Adrenal gland (tissue), 12 donors: Measurements from ENCODE around the gene SH2D4B. TPM values are rescaled to one million over a fixed set of nuclear protein-coding genes. Genes with fewer than 3 reads are reported as not detected.
A peak's percentile ranks its signal among the peaks of the same experiment; 100 is the strongest.

ENCODE experiments used
- DNase-seq, 7 donors: peaks; one replicate each; pipeline ENCODE4 v3.0.0-alpha.2; 2019 to 2020
- H3K27ac ChIP-seq, 5 donors: fragments of 200-600 bp; sonication (generic) in 4 of 5; 1 replicate in 3 of 5; 2 replicates in 2 of 5; pipeline versions ENCODE4 v1.5.1 to v1.8.0; 2016 to 2020; ENCODE audit warnings: mild to moderate bottlenecking in 1 of 5
- H3K27me3 ChIP-seq: fragments of 200-600 bp; 2 replicates; pipeline ENCODE4 v1.8.0; 2021
- H3K36me3 ChIP-seq, 2 donors: fragments of 200-600 bp; replicated peaks in 1 of 2; 1 replicate in 1 of 2; 2 replicates in 1 of 2; pipeline versions ENCODE4 v1.5.1 to v1.8.0; 2018 to 2022
- H3K4me1 ChIP-seq, 2 donors: fragments of 200-600 bp; replicated peaks in 1 of 2; 1 replicate in 1 of 2; 2 replicates in 1 of 2; pipeline versions ENCODE4 v1.5.1 to v1.8.0; 2018 to 2021
- H3K4me3 ChIP-seq, 4 donors: fragments of 200-600 bp; sonication (generic) in 3 of 4; one replicate each; pipeline ENCODE4 v1.5.1; 2016 to 2018
- H3K9me3 ChIP-seq, 3 donors: fragments of 200-600 bp; sonication (generic) in 1 of 3; replicated peaks in 1 of 3; 1 replicate in 2 of 3; 2 replicates in 1 of 3; pipeline versions ENCODE4 v1.5.1 to v1.8.0; 2016 to 2021
- CTCF ChIP-seq, 6 experiments: fragments of 450-650 bp in 4 of 6; fragments of 200-600 bp in 2 of 6; sonication (generic) in 1 of 6; IDR thresholded peaks; 1 replicate in 5 of 6; 2 replicates in 1 of 6; pipeline versions ENCODE4 v1.5.1 to v1.8.0; 2016 to 2021; ENCODE audit warnings: antibody characterized with exemption in 6 of 6, mild to moderate bottlenecking in 2 of 6, moderate library complexity in 1 of 6
- POLR2A ChIP-seq, 2 donors: fragments of 450-650 bp; IDR thresholded peaks; one replicate each; pipeline ENCODE4 v1.6.1; 2017; ENCODE audit warnings: antibody characterized with exemption in 2 of 2, mild to moderate bottlenecking in 2 of 2, moderate library complexity in 1 of 2
- WGBS, 4 donors: extraction: QIAGEN DNeasy Blood & Tissue Kit in 2 of 4; methylation state at CpG; one replicate each; pipeline versions ENCODE4 v1.1.5 to v1.1.7; 2013 to 2017; 5-methylcytosine and 5-hydroxymethylcytosine counted together
- intact Hi-C, 2 donors: fragments of 100-400 bp; cut with DNase I; formaldehyde crosslinking; loops; one replicate each; pipeline versions ENCODE4 v1.14.1 to v1.15.0; 2022 to 2023
- polyA plus RNA-seq, 3 donors: library from polyadenylated mRNA; stranded (reverse); fragments of 200-250 nt in 2 of 3; fragments of 350-450 nt in 1 of 3; fragmentation: Illumina TruSeq in 1 of 3; extraction: RNeasy Lipid Tissue Mini Kit (QIAGEN cat#74804) in 1 of 3; gene quantifications; one replicate each; pipeline ENCODE4 v1.2.3, GENCODE V29; 2013 to 2014
- total RNA-seq, 9 donors: library from RNA; depleted of rRNA in 4 of 9; stranded (reverse); fragments of >200 nt in 4 of 9; fragments of 120-200 nt in 1 of 9; fragmentation: NEBNext Ultra II Directional in 1 of 9; extraction: Animal tissue kit (Norgen Biotek cat#: 25700) in 1 of 9; gene quantifications; one replicate each; pipeline versions ENCODE4 v1.1.0 to v1.2.4, GENCODE V29; 2013 to 2023
- donor health status: healthy with polysubstance abuse.
- donor health status: Bipolar disorder and iron deficiency.
- donor health status: DM: yes; HTN: yes; CAD: no.
- donor health status: DM: no; HTN: no; CAD: no.
- donor health status: DM: no; HTN: no; CAD: no.
- donor health status: DM: yes; HTN: yes; CAD: no.

The SH2D4B gene
- total and polyA plus RNA-seq, 12 donors: 0.06 to 0.35 (median 0.07) TPM; not detected in 9

GRCh38 chr10:80545258-80545881 is 7.7 kb downstream of the SH2D4B start:
- Histone ChIP-seq H3K4me3 (no peak overlapping the region), H3K27ac (no peak overlapping the region), H3K27me3 (no peaks in the 10 kb centered on the region), H3K9me3 (no peaks in the 10 kb centered on the region), H3K4me1 (no peaks in the 10 kb centered on the region), H3K36me3 (no peaks in the 10 kb centered on the region)
- DNase-seq: no peak
- TF ChIP-seq POLR2A (IDR thresholded peaks at IDR 0.05) (no peak), CTCF (IDR thresholded peaks at IDR 0.05) (no peak)
- intact Hi-C loops: no loop called here
- WGBS, 4 donors: 81 to 84% (median 82%) methylated on average over 7 of the region's 7 CpGs

GRCh38 chr10:80552151-80552646 is 14.5 kb downstream of the SH2D4B start:
- Histone ChIP-seq H3K4me3 (no peak overlapping the region), H3K9me3 (no peaks in the 10 kb centered on the region), H3K27me3 (no peaks in the 10 kb centered on the region), H3K27ac (no peak overlapping the region), H3K36me3 (no peaks in the 10 kb centered on the region), H3K4me1 (no peaks in the 10 kb centered on the region)
- TF ChIP-seq POLR2A (IDR thresholded peaks at IDR 0.05) (no peak), CTCF (IDR thresholded peaks at IDR 0.05) (no peak)
- WGBS, 4 donors: 31 to 56% (median 40%) methylated on average over 5 of the region's 5 CpGs
- intact Hi-C loops: no loop called here
- peak in 2 of 7 donors; percentile 7 to 38 for DNase-seq

GRCh38 chr10:80553436-80553835 is 15.7 kb downstream of the SH2D4B start:
- DNase-seq: no peak
- Histone ChIP-seq H3K36me3 (no peaks in the 10 kb centered on the region), H3K4me1 (no peaks in the 10 kb centered on the region), H3K27me3 (no peaks in the 10 kb centered on the region), H3K4me3 (no peak overlapping the region), H3K9me3 (no peaks in the 10 kb centered on the region), H3K27ac (no peak overlapping the region)
- intact Hi-C loops: no loop called here
- 74 to 84% (median 79%) methylated on average over 5 of the region's 5 CpGs; no CpG with 5 or more reads in 1 of the 4 donors for WGBS, 4 donors
- TF ChIP-seq CTCF (IDR thresholded peaks at IDR 0.05) (no peak), POLR2A (IDR thresholded peaks at IDR 0.05) (no peak)

- H3K27ac ChIP-seq: no peak overlapping the region
- TF ChIP-seq CTCF (IDR thresholded peaks at IDR 0.05) (no peak), POLR2A (IDR thresholded peaks at IDR 0.05) (no peak)
- H3K36me3 ChIP-seq: no peaks in the 10 kb centered on the region
- no peak for DNase-seq
- 87 to 92% (median 88%) methylated on average over 5 of the region's 5 CpGs for WGBS, 4 donors
- H3K4me1 ChIP-seq: no peaks in the 10 kb centered on the region
- H3K9me3 ChIP-seq: no peaks in the 10 kb centered on the region
- H3K4me3 ChIP-seq: no peak overlapping the region
- intact Hi-C loops: no loop called here
- H3K27me3 ChIP-seq: no peaks in the 10 kb centered on the region
These were observed 16.3 kb downstream of the SH2D4B start for GRCh38 chr10:80554050-80554449.
